GM21528 (cell line): ENCODE data around the gene BOD1.
A peak's percentile ranks its signal among the peaks of the same experiment; 100 is the strongest.

Experiments used
- ATAC-seq: cut with Tn5 transposase; IDR thresholded peaks from one replicate; pipeline ENCODE4 v1.9.1; 2021; ENCODE audit warnings: mild to moderate bottlenecking, moderate library complexity; ENCODE audit not compliant: unreplicated experiment, low FRiP score

Gene BOD1

GRCh38 chr5:173616577-173617118, at the start of gene BOD1:
Gene BOD1 (minus strand): TSS chr5:173616650. CDS start chr5:173616436, 214 bp downstream.
- peak; percentile 91 for ATAC-seq

- no peak for ATAC-seq
These were observed 48.9 kb upstream of the BOD1 start for GRCh38 chr5:173665326-173665725.

GRCh38 chr5:173664154-173664526, 47.7 kb upstream of the BOD1 start:
- ATAC-seq: no peak

DNA sequence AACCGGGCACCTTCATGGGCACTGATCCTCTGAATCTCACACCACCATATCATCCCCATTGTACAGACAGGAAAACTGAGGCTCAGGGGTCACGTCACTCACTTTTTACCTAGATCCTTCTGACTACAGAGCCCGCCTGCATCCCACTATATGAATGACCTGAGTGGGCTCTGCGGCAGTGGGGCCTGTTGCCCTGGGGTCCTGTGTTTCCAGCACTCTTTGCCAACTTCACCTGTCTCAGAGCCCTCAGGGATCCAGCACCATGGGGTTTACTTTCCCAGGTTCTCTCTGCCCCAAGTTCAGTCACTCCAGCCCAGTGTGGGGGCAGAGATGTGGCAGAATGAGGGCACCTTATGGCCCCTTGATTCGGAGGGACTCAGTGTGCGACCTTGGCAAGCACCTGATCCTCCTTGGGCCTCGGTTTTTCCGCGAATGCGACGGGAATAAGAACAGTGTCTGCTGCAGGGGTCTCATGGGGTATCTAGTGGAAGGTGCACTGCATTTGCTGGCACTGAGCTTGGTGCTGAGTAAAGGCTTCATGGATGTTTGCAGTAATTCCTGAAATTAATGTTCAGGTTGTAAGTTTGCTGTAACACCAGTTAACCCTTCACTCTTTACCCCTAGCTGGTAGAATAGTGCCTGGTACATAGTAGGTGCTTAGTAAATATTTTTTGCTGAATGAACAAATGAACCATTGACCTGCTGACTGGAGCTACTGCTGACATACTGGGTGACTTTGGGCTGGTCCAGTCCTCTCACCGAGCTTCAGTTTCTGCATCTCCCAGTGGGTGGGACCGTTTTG, 47.1 kb upstream of the BOD1 start:
- no peak for ATAC-seq

DNA sequence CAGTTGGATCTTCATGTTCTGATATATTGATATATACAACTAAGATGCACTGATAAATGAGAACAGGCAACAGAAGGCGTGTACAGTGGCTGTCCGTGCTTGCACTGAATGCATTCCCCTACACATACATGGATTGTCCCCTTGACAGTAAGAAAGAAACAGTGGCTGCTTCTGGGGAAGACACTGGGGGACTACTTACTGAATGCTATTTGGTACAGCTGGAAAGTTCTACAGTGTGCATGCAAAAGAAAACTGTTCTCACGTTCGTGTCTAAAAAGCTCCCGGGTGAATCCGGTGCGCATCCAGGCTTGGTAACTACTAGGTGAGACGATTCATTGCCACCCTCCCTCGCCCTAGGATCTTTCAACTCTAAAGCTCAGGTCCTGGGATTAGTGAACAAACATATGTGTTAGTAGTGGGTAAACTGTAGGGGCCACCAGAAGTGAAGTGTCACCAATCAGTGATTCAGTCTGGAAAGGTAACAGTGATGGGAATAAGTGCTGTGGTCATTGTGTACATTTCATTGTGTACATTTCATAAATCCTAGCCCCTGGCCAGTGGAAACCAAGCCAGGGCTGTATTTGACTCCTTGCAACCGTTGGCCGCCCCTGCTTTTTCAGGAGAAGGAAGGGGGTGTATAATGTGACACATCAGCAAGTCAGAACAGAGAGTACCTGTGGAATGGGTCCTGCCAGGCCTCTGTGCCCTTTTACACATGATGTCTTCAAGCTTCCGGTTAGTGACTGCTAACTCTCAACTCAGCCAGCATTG, 46.3 kb upstream of the BOD1 start:
- ATAC-seq: no peak

- no peak for ATAC-seq
These were observed 44.2 kb upstream of the BOD1 start for GRCh38 chr5:173660481-173661280.

- ATAC-seq: no peak
These were observed 43.0 kb upstream of the BOD1 start for GRCh38 chr5:173659423-173659822.

DNA sequence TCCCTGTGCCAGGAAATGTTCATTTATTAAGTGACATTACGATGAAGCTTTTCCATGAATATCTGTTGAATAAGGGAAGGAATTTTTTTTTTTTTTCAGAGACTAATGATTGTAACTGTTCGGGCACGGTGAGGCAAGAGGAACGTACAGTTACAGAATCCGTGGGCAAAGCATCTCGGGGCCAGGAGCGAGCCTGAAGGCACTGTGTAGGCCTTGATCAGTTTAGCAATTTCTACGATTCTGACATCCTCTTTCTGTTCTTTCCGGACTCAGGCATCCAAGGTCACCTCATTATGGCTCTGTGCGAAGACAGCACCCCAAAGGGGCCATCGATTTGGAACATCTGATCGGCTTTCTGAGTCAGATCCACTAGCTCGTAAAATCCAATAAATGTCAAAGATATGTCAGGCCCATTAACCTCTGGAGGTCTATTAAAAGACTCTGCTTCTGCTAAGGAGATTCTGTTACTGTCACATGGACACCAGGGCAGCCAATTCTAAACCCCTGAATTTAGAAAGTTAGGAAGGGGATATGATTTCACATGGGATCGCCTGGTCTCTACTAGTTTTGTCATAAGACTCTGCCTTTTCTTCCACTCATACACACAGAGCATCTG, 41.4 kb upstream of the BOD1 start:
- no peak for ATAC-seq

DNA sequence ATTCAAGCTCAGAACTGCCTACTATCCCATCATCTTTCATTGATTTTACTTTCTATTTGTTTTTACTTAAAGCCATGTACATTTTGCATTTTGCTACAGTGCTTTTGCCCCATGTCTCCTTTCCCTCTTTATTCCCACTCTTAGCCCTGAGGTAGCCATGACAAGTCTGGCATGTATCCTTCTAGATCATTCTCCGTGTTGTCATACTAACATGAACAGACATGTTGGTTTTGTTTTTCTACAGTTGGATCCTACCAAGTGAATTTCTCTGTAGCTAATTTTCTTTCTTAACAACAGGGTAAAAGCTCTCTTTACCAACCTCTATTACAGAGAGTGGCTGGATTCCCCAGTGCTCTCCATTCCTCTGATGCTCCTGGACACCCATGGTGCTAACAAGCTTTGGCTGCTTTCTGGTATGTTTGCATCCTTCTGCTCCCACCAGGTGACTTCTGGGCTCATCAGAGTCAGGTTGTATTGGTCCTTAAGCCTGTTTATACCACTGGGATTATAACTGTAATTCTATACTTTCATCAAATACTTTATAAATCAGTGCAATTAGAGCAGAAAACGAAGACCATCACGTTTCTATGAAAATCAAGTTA, 38.8 kb upstream of the BOD1 start:
- no peak for ATAC-seq

DNA sequence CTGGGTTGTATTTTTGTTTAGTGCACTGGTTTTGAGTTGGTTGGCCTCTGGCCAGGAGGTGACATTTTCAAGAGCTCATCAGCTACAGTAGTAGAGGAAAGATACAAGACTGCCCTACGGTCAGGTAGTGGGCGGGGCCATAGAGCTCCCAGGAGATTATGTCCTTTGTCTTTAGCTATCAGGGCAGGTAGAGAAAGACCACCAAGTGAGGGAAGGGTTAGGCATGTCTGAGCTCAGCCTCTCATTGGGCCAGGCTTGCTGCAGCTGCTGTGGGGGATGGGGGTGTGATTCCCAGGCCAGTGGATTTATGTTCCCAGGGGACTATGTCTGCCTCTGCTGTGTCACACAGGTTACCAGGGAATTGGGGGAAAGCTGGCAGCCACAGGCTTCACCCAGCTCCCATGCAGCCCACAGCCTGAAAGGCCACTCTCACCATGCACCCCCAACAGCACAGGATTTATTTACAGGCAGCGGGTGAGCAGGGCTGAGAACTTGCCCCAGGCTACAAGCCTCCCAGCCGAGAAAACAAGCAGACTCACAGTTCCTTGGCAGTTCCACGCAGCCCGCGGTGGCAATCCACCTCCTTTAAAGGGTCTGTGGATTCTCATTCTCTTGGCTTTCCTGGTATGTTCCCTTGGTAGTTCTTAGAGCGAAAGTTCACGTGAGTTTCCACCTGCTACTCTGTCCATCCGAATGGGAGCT, 37.5 kb upstream of the BOD1 start:
- ATAC-seq: no peak

DNA sequence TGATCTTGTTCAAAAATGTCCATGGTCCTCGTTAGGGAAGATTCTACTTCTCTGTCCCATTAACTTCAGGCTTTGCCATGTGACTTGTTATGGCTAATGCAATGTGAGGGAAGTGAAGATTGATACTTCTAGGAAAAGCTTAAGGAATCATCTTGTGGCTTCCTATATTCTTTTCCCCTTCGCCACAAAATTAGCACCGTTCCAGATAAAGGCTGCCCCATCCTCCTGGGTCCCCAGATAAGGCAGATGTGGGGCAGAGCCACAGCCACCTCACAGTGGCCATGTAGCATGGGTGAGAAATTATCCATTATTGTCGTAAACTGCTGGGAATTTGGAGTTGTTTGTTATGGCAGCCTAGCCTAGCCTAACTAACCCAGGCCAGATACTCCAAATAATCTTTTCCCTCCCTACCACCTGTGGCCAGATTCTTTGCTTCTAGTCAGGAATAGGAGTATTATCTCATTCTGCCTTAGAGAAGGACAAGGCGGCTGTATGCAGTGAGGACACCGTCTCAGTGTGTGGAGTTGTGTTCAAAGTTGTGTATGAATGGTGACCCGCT, 31.9 kb upstream of the BOD1 start:
- ATAC-seq: no peak

- ATAC-seq: no peak
These were observed 30.2 kb upstream of the BOD1 start for GRCh38 chr5:173646692-173647091.

GRCh38 chr5:173645890-173646574, 29.6 kb upstream of the BOD1 start:
- ATAC-seq: no peak

- no peak for ATAC-seq
These were observed 29.0 kb upstream of the BOD1 start for GRCh38 chr5:173645437-173645807.

- ATAC-seq: no peak
These were observed 28.4 kb upstream of the BOD1 start for GRCh38 chr5:173644673-173645436.

DNA sequence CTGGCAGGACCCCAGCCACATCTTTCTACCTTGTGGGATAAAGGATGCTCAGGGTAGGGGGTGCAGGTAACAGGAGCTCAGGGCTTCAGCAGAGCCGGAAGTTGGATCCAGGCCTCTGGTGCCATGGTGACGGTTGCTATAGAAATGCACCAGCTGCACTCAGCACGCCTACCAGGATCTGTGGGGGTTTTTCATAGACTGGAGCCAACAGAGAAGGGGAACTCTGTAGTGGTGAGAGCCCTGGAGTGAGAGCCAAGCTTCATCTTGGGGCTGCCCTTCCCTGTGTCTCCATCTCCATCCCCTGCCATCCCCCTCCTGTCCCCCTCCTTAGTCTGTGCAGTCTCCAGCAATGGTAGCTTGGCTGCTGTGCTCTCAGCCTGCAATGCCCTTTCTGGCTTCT, 27.5 kb upstream of the BOD1 start:
- peak; percentile 59 for ATAC-seq

DNA sequence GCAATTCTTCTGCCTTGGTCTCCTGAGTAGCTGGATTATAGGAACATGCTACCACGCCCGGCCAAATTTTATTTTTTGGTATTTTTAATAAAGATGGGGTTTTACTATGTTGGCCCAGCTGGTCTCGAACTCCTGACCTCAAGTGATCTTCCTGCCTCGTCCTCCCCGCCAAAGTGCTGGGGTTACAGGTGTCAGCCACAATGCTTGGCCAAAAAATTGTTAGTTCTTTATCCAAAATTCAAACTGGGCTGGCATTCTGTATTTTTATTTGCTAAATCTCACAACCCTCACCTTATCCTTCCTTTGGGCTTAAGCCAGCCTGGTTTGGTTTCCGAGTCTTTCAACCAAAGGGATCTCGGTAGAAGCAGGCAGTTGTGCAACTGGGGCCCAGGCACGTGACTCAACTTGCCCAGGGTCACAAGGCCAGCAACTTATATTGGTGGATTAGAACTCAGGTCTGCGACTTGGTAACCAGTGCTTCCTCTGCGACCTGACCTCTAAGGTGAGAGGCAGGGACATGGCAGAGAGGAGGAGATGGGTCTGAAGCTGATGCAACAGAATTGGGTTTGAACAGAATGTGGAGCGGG, 26.5 kb upstream of the BOD1 start:
- no peak for ATAC-seq
